ENCODE measurements around the gene MAPK1.

DNA sequence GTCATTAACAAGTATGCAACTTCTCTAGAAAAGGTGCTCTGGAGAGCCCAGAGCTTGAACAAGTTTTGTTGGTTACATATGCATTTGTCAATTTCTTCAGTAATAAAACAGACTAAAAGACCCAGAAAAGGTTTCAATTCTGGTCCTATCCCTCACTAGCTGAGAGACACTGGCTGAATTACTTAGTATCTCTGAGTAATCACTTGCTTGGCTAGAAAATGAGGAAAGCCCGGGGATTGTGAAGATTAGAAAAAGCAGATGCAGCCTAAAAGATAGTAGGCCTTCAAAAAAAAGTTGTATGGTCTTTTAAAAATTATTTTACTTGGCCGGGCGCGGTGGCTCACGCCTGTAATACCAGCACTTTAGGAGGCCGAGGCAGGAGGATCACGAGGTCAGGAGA, 41.2 kb downstream of the MAPK1 start:
- TF ChIP-seq, protein P1, sequence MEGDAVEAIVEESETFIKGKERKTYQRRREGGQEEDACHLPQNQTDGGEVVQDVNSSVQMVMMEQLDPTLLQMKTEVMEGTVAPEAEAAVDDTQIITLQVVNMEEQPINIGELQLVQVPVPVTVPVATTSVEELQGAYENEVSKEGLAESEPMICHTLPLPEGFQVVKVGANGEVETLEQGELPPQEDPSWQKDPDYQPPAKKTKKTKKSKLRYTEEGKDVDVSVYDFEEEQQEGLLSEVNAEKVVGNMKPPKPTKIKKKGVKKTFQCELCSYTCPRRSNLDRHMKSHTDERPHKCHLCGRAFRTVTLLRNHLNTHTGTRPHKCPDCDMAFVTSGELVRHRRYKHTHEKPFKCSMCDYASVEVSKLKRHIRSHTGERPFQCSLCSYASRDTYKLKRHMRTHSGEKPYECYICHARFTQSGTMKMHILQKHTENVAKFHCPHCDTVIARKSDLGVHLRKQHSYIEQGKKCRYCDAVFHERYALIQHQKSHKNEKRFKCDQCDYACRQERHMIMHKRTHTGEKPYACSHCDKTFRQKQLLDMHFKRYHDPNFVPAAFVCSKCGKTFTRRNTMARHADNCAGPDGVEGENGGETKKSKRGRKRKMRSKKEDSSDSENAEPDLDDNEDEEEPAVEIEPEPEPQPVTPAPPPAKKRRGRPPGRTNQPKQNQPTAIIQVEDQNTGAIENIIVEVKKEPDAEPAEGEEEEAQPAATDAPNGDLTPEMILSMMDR (IDR thresholded peaks at IDR 0.05) = no peak
- TF ChIP-seq EP300 (IDR thresholded peaks at IDR 0.05) = no peak
- TF ChIP-seq POLR2AphosphoS5 (IDR thresholded peaks at IDR 0.05) = no peak

Measured in esophagus muscularis mucosa (tissue), 4 donors.